H9 (cell line): ENCODE measurements around the gene LARP1. TPM values are rescaled to one million over a fixed set of nuclear protein-coding genes. Genes with fewer than 3 reads are reported as not detected.

Experiments
- DNase-seq: peaks from one replicate; pipeline ENCODE4 v3.0.0-alpha.2; 2017
- H2AFZ ChIP-seq: one replicate; pipeline ENCODE4 v1.6.1; 2013; ENCODE audit warnings: mild to moderate bottlenecking, low read length, control low read depth, moderate library complexity
- H2AK5ac ChIP-seq: 2 replicates; pipeline ENCODE4 v1.6.1; 2013; ENCODE audit warnings: low read length, control low read depth, mixed read lengths; ENCODE audit not compliant: insufficient read length
- H2BK120ac ChIP-seq: one replicate; pipeline ENCODE4 v1.6.1; 2013; ENCODE audit warnings: low read depth, mild to moderate bottlenecking, low read length, control low read depth, inconsistent platforms; ENCODE audit not compliant: poor library complexity, severe bottlenecking
- H2BK12ac ChIP-seq: 2 replicates; pipeline ENCODE4 v1.6.1; 2013; ENCODE audit warnings: low read length, control low read depth, mixed read lengths, low read depth; ENCODE audit not compliant: insufficient read length
- H2BK15ac ChIP-seq: 2 replicates; pipeline ENCODE4 v1.6.1; 2013; ENCODE audit warnings: low read depth, low read length, control low read depth
- H2BK20ac ChIP-seq: one replicate; pipeline ENCODE4 v1.6.1; 2013; ENCODE audit warnings: low read depth, mild to moderate bottlenecking, low read length, control low read depth, inconsistent platforms; ENCODE audit not compliant: poor library complexity, severe bottlenecking
- H2BK5ac ChIP-seq: 2 replicates; pipeline ENCODE4 v1.6.1; 2013; ENCODE audit warnings: low read length, control low read depth, mixed read lengths; ENCODE audit not compliant: insufficient read length
- H3K14ac ChIP-seq: 2 replicates; pipeline ENCODE4 v1.6.1; 2013; ENCODE audit warnings: low read length, control low read depth; ENCODE audit not compliant: insufficient read depth
- H3K18ac ChIP-seq: 2 replicates; pipeline ENCODE4 v1.6.1; 2013; ENCODE audit warnings: low read depth, mild to moderate bottlenecking, mixed read lengths, low read length, control low read depth; ENCODE audit not compliant: insufficient read length
- H3K23ac ChIP-seq: 2 replicates; pipeline ENCODE4 v1.6.1; 2013; ENCODE audit warnings: low read length, control low read depth, mixed read lengths, low read depth; ENCODE audit not compliant: insufficient read length
- H3K23me2 ChIP-seq: 2 replicates; pipeline ENCODE4 v1.6.1; 2013; ENCODE audit warnings: low read depth, mild to moderate bottlenecking, mixed read lengths, low read length, control low read depth; ENCODE audit not compliant: insufficient read length, poor library complexity, severe bottlenecking
- H3K27ac ChIP-seq: 2 replicates; pipeline ENCODE4 v1.5.1; 2013; ENCODE audit warnings: low read length, control low read depth, mixed read lengths, low read depth; ENCODE audit not compliant: insufficient read length
- H3K27me3 ChIP-seq: 2 replicates; pipeline ENCODE4 v1.6.1; 2013; ENCODE audit warnings: low read length, control low read depth, inconsistent platforms; ENCODE audit not compliant: insufficient read depth
- H3K4ac ChIP-seq: 2 replicates; pipeline ENCODE4 v1.6.1; 2013; ENCODE audit warnings: low read depth, mild to moderate bottlenecking, control low read depth, inconsistent platforms, low read length, moderate library complexity
- H3K4me1 ChIP-seq: 2 replicates; pipeline ENCODE4 v1.6.1; 2013; ENCODE audit warnings: low read length, control low read depth, inconsistent platforms; ENCODE audit not compliant: insufficient read depth
- H3K4me2 ChIP-seq: 2 replicates; pipeline ENCODE4 v1.6.1; 2013; ENCODE audit warnings: low read length, control low read depth, mixed read lengths; ENCODE audit not compliant: insufficient read length, insufficient read depth
- H3K56ac ChIP-seq: 2 replicates; pipeline ENCODE4 v1.6.1; 2013; ENCODE audit warnings: low read depth, mild to moderate bottlenecking, mixed read lengths, low read length, control low read depth; ENCODE audit not compliant: insufficient read length
- H3K79me1 ChIP-seq: 2 replicates; pipeline ENCODE4 v1.6.1; 2013; ENCODE audit warnings: low read depth, mild to moderate bottlenecking, moderate library complexity, low read length, control low read depth, inconsistent platforms; ENCODE audit not compliant: insufficient read depth, poor library complexity, severe bottlenecking
- H3K79me2 ChIP-seq: 2 replicates; pipeline ENCODE4 v1.6.1; 2013; ENCODE audit warnings: low read length, control low read depth, inconsistent platforms; ENCODE audit not compliant: insufficient read depth
- H3K9ac ChIP-seq: 2 replicates; pipeline ENCODE4 v1.6.1; 2013; ENCODE audit warnings: low read length, control low read depth, mixed read lengths; ENCODE audit not compliant: insufficient read length; ENCODE audit errors: extremely low read depth
- H3K9me3 ChIP-seq: one replicate; pipeline ENCODE4 v1.6.1; 2013; ENCODE audit warnings: low read depth, low read length, inconsistent platforms; ENCODE audit not compliant: control insufficient read depth
- H3T11ph ChIP-seq: one replicate; pipeline ENCODE4 v1.6.1; 2013; ENCODE audit warnings: mild to moderate bottlenecking, low read length, control low read depth, inconsistent platforms
- H4K20me1 ChIP-seq: one replicate; pipeline ENCODE4 v1.6.1; 2013; ENCODE audit not compliant: control insufficient read depth, insufficient read length, insufficient read depth
- H4K5ac ChIP-seq: 2 replicates; pipeline ENCODE4 v1.6.1; 2013; ENCODE audit warnings: low read depth, mild to moderate bottlenecking, mixed read lengths, low read length, control low read depth; ENCODE audit not compliant: insufficient read length
- H4K8ac ChIP-seq: replicated peaks from 2 replicates; pipeline ENCODE4 v1.6.1; 2013; ENCODE audit warnings: low read length, control low read depth, mixed read lengths, low read depth; ENCODE audit not compliant: insufficient read length
- H4K91ac ChIP-seq: 2 replicates; pipeline ENCODE4 v1.6.1; 2013; ENCODE audit warnings: low read depth, mild to moderate bottlenecking, moderate library complexity, mixed read lengths, low read length, control low read depth; ENCODE audit not compliant: insufficient read length
- H3K27ac Mint-ChIP-seq, 3 experiments: 2 replicates in 2 of 3; 3 replicates in 1 of 3; pipeline ENCODE4 v1.8.0; 2020 to 2021; ENCODE audit warnings: mixed read lengths in 3 of 3, mild to moderate bottlenecking in 1 of 3, moderate library complexity in 1 of 3
- H3K27me3 Mint-ChIP-seq: 2 replicates; pipeline ENCODE4 v1.8.0; 2021; ENCODE audit warnings: low read depth, mild to moderate bottlenecking, moderate library complexity, mixed read lengths
- H3K36me3 Mint-ChIP-seq, 3 experiments: 2 replicates in 2 of 3; 3 replicates in 1 of 3; pipeline ENCODE4 v1.8.0; 2020 to 2021; ENCODE audit warnings: low read depth in 3 of 3, mixed read lengths in 3 of 3; ENCODE audit not compliant: insufficient read depth in 1 of 3
- H3K4me1 Mint-ChIP-seq, 2 experiments: 2 replicates each; pipeline ENCODE4 v1.8.0; 2020; ENCODE audit warnings: mixed read lengths in 2 of 2
- H3K4me3 Mint-ChIP-seq, 2 experiments: 2 replicates in 1 of 2; 3 replicates in 1 of 2; pipeline ENCODE4 v1.8.0; 2020 to 2021; ENCODE audit warnings: mild to moderate bottlenecking in 2 of 2, mixed read lengths in 2 of 2, moderate library complexity in 1 of 2
- H3K9me3 Mint-ChIP-seq, 2 experiments: 2 replicates in 1 of 2; 3 replicates in 1 of 2; pipeline ENCODE4 v1.8.0; 2020; ENCODE audit warnings: mild to moderate bottlenecking in 2 of 2, mixed read lengths in 2 of 2, moderate library complexity in 1 of 2
- WGBS: extraction: QIAGEN DNeasy Blood & Tissue Kit; methylation state at CpG from one replicate; pipeline ENCODE4 v1.1.7; 2013; ENCODE audit warnings: missing lambda C conversion rate, low lambda C conversion rate, mixed read lengths; ENCODE audit not compliant: insufficient read length; ENCODE audit errors: extremely low coverage; 5-methylcytosine and 5-hydroxymethylcytosine counted together
- total RNA-seq: library from RNA; stranded (reverse); gene quantifications from 2 replicates; pipeline ENCODE4 v1.2.1, GENCODE V29; 2021
- TF ChIP-seq, protein P1 (sequence below): fragments of 200-600 bp; sonication (generic); conservative IDR thresholded peaks from 3 replicates; pipeline ENCODE4 v1.8.0; 2021; ENCODE audit warnings: antibody characterized with exemption, mild to moderate bottlenecking

The LARP1 gene
- total RNA-seq, 1 experiment from 2014 or later, result 405 TPM

DNA sequence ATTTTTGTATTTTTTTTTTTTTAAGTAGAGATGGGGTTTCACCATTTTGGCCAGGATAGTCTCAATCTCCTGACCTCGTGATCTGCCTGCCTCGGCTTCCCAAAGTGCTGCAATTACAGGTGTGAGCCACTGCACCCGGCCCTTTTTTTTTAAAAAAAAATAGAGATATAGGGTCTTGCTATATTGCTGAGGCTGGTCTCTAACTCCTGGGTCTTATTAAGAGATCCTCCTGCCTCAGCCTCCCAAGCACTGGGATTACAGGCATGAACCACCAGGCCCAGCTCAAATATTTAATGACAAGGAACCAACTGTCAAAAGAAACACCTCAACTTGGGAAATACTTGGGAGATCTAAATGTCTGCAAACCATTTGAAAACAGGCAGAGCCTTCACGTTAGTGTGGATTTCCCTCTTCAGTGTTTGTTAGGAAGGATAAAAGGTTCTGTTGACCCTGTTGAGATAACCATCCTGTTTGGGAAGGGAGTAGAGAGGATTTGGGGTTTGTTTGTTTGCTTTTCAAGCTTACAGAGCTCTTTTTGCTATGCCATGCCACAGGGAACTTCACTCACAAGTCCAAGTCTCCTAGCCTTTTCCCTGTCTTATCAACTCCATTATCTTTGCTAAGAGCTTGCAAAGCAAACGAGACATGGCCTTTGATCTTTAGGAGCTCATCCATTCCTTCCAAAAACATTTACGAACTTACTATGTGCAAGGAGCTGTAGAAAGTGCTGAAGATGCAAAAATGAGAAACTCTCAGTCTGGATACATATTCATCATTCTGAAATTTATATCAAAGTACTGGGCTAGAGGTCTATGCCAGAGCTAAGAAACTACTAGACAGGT lies 87.7 kb downstream of the LARP1 start:
- Histone ChIP-seq H3K4ac (no peak overlapping the region), H3K23ac (no peak overlapping the region), H2AK5ac (no peak overlapping the region), H2BK12ac (no peak overlapping the region), H4K5ac (no peak overlapping the region), H2BK5ac (no peak overlapping the region), H2BK120ac (no peak overlapping the region), H3K9ac (no peak overlapping the region), H2AFZ (no peak overlapping the region), H2BK20ac (no peak overlapping the region), H4K20me1 (no peaks in the 10 kb centered on the region), H3K27ac (no peak overlapping the region), H2BK15ac (no peak overlapping the region), H3K4me1 (no peaks in the 10 kb centered on the region), H3K9me3 (no peaks in the 10 kb centered on the region), H4K91ac (no peak overlapping the region), H3K23me2 (no peaks in the 10 kb centered on the region), H4K8ac (no peak overlapping the region), H3K4me2 (no peak overlapping the region), H3K14ac (no peak overlapping the region), H3K27me3 (no peaks in the 10 kb centered on the region), H3K18ac (no peak overlapping the region), H3K56ac (no peak overlapping the region), H3K79me1 (no peaks in the 10 kb centered on the region), H3K79me2 (no peaks in the 10 kb centered on the region), H3T11ph (no peak overlapping the region)
- Mint-ChIP-seq H3K36me3 (no peaks in the 10 kb centered on the region; a peak in 1 of 7 replicates), H3K27me3 (no peaks in the 10 kb centered on the region; the same call in 1 of the 2 replicates), H3K4me1 (no peaks in the 10 kb centered on the region), H3K27ac (no peak overlapping the region), H3K9me3 (no peaks in the 10 kb centered on the region), H3K4me3 (no peak overlapping the region)
- TF ChIP-seq, protein P1, sequence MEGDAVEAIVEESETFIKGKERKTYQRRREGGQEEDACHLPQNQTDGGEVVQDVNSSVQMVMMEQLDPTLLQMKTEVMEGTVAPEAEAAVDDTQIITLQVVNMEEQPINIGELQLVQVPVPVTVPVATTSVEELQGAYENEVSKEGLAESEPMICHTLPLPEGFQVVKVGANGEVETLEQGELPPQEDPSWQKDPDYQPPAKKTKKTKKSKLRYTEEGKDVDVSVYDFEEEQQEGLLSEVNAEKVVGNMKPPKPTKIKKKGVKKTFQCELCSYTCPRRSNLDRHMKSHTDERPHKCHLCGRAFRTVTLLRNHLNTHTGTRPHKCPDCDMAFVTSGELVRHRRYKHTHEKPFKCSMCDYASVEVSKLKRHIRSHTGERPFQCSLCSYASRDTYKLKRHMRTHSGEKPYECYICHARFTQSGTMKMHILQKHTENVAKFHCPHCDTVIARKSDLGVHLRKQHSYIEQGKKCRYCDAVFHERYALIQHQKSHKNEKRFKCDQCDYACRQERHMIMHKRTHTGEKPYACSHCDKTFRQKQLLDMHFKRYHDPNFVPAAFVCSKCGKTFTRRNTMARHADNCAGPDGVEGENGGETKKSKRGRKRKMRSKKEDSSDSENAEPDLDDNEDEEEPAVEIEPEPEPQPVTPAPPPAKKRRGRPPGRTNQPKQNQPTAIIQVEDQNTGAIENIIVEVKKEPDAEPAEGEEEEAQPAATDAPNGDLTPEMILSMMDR, result no peak
- DNase-seq, result no peak
- WGBS, result no CpG with 5 or more reads among the region's 6 CpGs
